HG02938 (cell line): ENCODE data around the gene DAD1.
"Not testable (repeated sequence)": the region's sequence is repeated elsewhere in the genome, so short reads cannot be mapped to it uniquely, and the experiment has no call there.

ENCODE experiments used
- ATAC-seq: cut with Tn5 transposase; IDR thresholded peaks from one replicate; pipeline ENCODE4 v1.9.1; 2021; ENCODE audit warnings: mild to moderate bottlenecking, moderate library complexity; ENCODE audit not compliant: unreplicated experiment

Gene DAD1

GRCh38 chr14:22553861-22554497, 35.0 kb downstream of the DAD1 start:
- ATAC-seq: not testable (repeated sequence)

- ATAC-seq: no peak
Observed at GRCh38 chr14:22553445-22553844, 35.6 kb downstream of the DAD1 start.

GRCh38 chr14:22552827-22553076, 36.3 kb downstream of the DAD1 start:
- ATAC-seq: no peak

- no peak for ATAC-seq
Observed at GRCh38 chr14:22552001-22552826, 36.8 kb downstream of the DAD1 start.

GRCh38 chr14:22551605-22551997, 37.4 kb downstream of the DAD1 start:
- ATAC-seq: no peak

DNA sequence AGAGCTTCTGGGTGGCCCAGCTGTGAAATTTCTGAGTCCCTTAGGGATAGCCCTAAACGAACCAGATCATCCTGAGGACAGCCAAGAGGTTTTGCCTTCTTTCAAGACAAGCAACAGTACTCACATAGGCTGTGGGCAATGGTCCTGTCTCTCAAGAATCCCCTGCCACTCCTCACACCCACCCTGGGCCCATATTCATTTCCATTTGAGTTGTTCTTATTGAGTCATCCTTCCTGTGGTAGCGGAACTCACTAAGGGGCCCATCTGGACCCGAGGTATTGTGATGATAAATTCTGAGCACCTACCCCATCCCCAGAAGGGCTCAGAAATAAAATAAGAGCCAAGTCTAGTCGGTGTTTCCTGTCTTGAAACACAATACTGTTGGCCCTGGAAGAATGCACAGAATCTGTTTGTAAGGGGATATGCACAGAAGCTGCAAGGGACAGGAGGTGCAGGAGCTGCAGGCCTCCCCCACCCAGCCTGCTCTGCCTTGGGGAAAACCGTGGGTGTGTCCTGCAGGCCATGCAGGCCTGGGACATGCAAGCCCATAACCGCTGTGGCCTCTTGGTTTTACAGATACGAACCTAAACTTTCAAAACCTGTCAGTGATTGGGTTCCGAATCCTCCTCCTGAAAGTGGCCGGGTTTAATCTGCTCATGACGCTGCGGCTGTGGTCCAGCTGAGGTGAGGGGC, 38.9 kb downstream of the DAD1 start:
- peak; percentile 48 for ATAC-seq

DNA sequence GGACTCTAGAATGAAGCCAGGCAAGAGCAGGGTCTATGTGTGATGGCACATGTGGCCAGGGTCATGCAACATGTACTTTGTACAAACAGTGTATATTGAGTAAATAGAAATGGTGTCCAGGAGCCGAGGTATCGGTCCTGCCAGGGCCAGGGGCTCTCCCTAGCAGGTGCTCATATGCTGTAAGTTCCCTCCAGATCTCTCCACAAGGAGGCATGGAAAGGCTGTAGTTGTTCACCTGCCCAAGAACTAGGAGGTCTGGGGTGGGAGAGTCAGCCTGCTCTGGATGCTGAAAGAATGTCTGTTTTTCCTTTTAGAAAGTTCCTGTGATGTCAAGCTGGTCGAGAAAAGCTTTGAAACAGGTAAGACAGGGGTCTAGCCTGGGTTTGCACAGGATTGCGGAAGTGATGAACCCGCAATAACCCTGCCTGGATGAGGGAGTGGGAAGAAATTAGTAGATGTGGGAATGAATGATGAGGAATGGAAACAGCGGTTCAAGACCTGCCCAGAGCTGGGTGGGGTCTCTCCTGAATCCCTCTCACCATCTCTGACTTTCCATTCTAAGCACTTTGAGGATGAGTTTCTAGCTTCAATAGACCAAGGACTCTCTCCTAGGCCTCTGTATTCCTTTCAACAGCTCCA, 39.6 kb downstream of the DAD1 start:
- ATAC-seq: no peak

DNA sequence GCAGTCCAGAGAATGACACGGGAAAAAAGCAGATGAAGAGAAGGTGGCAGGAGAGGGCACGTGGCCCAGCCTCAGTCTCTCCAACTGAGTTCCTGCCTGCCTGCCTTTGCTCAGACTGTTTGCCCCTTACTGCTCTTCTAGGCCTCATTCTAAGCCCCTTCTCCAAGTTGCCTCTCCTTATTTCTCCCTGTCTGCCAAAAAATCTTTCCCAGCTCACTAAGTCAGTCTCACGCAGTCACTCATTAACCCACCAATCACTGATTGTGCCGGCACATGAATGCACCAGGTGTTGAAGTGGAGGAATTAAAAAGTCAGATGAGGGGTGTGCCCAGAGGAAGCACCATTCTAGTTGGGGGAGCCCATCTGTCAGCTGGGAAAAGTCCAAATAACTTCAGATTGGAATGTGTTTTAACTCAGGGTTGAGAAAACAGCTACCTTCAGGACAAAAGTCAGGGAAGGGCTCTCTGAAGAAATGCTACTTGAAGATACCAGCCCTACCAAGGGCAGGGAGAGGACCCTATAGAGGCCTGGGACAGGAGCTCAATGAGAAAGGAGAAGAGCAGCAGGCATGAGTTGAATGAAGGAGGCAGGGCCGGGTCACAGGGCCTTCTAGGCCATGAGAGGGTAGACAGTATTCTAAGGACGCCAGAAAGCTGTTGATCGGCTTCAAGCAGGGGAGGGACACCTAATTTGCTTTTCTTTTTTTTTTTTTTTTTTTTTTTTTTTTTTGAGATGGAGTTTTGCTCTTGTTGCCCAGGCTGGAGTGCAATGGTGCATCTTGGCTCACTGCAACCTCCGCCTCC, 40.9 kb downstream of the DAD1 start:
- ATAC-seq: no peak

DNA sequence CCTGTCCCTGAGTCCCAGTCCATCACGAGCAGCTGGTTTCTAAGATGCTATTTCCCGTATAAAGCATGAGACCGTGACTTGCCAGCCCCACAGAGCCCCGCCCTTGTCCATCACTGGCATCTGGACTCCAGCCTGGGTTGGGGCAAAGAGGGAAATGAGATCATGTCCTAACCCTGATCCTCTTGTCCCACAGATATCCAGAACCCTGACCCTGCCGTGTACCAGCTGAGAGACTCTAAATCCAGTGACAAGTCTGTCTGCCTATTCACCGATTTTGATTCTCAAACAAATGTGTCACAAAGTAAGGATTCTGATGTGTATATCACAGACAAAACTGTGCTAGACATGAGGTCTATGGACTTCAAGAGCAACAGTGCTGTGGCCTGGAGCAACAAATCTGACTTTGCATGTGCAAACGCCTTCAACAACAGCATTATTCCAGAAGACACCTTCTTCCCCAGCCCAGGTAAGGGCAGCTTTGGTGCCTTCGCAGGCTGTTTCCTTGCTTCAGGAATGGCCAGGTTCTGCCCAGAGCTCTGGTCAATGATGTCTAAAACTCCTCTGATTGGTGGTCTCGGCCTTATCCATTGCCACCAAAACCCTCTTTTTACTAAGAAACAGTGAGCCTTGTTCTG, 41.6 kb downstream of the DAD1 start:
- ATAC-seq: no peak

DNA sequence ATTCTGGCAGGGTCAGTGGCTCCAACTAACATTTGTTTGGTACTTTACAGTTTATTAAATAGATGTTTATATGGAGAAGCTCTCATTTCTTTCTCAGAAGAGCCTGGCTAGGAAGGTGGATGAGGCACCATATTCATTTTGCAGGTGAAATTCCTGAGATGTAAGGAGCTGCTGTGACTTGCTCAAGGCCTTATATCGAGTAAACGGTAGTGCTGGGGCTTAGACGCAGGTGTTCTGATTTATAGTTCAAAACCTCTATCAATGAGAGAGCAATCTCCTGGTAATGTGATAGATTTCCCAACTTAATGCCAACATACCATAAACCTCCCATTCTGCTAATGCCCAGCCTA, 42.3 kb downstream of the DAD1 start:
- ATAC-seq: no peak

DNA sequence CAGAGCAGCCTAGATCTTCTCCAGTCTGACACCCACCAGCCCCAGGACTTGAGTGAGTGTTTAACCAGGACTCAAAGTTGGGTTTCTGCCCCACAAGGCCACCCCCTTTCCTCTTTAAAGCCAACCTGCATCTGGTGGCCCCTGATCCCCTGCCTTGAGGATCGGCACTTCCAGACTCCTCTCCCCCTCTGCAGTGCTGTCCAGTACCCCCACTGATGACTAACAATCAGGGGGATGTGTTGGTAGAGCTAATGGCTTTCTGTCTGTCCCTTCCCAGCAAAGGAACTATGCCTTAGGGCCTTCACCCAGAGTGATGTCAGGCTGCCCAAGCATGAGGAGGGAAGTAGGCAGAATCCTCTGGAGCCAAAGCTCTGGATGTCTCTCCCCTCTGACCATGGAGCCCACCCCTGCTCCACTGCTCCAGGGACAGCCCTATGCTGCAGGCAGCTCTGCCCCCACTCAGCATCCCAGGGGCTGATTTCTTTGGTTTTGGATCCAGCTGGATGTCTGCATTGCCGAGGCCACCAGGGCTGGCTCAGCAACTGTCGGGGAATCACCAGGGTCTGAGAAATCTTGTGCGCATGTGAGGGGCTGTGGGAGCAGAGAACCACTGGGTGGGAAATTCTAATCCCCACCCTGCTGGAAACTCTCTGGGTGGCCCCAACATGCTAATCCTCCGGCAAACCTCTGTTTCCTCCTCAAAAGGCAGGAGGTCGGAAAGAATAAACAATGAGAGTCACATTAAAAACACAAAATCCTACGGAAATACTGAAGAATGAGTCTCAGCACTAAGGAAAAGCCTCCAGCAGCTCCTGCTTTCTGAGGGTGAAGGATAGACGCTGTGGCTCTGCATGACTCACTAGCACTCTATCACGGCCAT, 42.9 kb downstream of the DAD1 start:
- ATAC-seq: no peak

DNA sequence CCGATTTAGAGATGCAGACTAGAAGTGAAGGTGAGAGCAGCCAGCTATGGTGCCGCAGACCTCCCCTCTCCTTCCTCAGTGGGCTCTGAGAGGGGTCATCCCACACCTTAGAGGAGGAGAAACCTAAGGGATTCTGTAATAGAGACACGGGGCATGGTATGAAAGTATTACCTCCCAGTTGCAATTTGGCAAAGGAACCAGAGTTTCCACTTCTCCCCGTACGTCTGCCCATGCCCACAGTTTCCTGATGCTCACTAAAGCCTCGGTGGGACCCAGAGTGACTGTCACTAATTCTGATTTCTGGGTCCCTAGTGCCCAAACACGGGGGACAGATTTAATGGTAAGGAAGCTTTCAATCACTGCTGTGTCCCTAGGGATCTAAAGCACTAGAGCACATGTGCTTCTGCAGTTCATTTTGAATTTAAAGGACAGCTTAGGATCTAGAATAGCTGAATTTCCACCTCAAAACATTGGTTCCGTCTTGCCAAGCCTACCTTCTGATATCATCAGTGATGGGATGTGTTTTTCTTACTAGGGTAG, 44.1 kb downstream of the DAD1 start:
- ATAC-seq: no peak

DNA sequence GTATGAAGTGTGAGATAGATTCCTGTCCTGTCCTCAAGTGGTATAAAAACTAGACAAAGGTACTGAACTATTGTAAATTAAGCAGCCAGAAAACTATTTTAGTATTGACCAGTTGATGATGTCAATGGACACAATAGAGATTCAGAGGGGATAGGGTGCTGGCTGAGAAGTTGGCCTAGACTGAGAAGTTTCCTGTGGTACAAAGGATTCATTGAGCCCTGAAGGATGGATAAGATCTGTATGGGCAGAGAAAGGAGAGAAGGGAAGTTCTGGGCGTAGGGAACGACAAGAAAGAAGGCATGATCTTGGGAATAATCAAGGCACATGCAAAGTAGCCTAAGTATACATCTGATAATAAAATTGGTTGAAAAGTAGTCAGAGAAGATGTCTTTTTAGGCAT, 44.6 kb downstream of the DAD1 start:
- no peak for ATAC-seq

- not testable (repeated sequence) for ATAC-seq
Observed at GRCh38 chr14:22543570-22544357, 45.3 kb downstream of the DAD1 start.

DNA sequence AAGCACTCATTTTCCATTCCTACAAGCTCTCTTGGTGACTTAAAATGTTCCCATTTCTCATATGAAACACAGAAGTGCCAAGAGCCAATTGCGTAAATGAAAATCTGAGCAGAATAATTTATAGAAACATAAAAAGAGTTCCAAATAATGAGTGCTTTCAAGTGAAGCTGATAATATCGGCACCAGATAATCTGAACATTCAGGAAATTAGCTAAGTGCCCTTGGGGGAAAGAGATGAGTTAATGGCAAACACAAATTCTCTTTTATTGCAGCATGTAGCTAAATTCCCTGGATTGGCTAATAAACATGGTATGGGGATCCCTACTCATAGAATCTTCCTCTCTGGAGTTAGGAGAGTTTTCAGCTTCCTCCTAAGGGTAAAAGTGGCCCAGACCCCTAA, 46.7 kb downstream of the DAD1 start:
- ATAC-seq: no peak

DNA sequence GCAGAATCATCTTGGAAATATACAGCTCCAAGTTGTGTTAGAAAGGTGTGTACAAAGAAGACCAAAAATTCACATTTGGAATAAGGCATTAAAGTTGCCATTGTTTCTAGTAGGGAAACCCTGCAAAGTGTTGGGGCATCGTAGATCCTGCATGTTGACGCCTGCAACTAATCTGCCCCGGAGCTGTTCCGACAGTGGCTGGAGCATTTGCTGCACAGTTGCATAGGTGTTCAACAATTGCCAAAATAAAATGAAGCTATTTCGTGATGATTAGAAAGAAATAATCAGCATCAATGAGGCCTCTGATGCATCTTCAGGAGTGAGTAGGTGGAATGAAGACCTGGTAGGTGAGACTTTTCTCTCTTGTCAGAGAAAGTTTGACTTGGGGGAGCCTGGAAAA, 47.3 kb downstream of the DAD1 start:
- ATAC-seq: no peak

DNA sequence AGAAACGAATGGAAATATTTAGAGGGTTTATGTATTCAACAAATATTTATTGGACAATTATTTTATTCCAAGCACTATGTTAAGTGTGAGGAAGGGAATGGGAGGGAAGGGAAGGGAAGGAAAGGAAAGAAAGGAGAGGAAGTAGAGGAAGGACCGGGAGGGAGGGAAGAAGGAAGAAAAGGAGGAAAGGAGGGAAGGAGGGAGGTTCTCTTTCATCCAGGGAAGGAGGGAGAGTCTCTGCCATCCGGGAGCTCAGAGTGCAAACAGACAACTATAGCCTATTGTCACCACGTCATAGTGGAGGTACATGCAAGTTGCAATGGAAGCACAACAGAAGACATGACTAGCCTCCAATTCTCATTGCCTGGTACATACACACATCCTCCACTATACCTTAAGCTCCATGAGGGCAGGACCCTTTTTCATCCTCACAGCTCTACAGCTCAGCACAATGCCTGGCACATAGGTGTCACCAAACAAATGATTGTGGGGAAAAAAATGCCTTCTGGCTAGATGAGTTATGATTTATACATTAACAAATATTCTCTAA, 48.1 kb downstream of the DAD1 start:
- no peak for ATAC-seq

DNA sequence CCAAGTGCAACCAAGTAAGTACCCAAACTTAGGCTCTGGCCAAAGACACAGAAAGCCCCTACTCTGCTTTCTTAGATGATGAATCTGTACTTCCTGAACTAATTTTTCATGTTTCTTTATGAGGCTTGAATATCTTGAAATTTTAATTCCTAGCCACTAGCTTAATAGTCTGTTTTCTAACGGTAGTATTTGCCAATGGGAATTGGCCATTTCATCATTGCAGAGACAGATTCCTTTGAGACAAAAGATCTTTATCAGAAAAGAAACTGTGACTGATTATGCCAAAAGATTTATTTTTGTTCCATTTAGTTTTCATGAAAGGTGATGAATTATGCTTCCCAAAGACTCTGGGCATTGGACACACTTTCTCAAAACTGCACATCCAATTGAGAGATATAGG, 48.7 kb downstream of the DAD1 start:
- no peak for ATAC-seq
